ENCODE results near the gene CEL. TPM values are rescaled to one million over a fixed set of nuclear protein-coding genes. Genes with fewer than 3 reads are reported as not detected.
A peak's percentile ranks its signal among the peaks of the same experiment; 100 is the strongest.

CEL gene
- total RNA-seq, 1 experiment from 2014 or later: 6.6 TPM

- peak; percentile 40; the same call in 1 of the 2 replicates for TF ChIP-seq FOXP4 (CRISPR knock-in tag; IDR thresholded peaks at IDR 0.05)
- no peak; the same call in 1 of the 2 replicates for TF ChIP-seq NR3C1 (CRISPR knock-in tag; conservative IDR thresholded peaks at IDR 0.05; ENCODE audit: low read depth)
These were observed 31.3 kb upstream of the CEL start, which contains the start of gene GTF3C5 (continued) for GRCh38 chr9:133030317-133031129.

- ATAC-seq (no peak), DNase-seq (ENCODE audit: low spot score) (no peak)
- H3K4me3 Mint-ChIP-seq: peak overlapping the region; percentile 99
- H3K9me3 Mint-ChIP-seq: 0 out of 2 replicates have a peak, but pooled peaks cover under 1% of the 10 kb centered on the region
- CTCF ChIA-PET: interaction anchor here (1.0 to 5.8 kb wide), 13 partner anchors 9 to 455 kb away, joined by 3 to 63 read pairs (median 9); partner anchors contain the start of genes GFI1B and TSC1
- H3K27ac Mint-ChIP-seq: peak overlapping the region; percentile 99
- POLR2A ChIA-PET: interaction anchor here (0.8 to 1.6 kb wide), 5 partner anchors 9 to 113 kb away, joined by 3 to 5 read pairs (median 3); no protein-coding TSS in a partner anchor
- peaks cover 8% of the 10 kb centered on the region for H3K36me3 Mint-ChIP-seq
- H3K27me3 Mint-ChIP-seq (ENCODE audit: low read depth): peaks cover 7% of the 10 kb centered on the region
- peak; percentile 16; the same call in 1 of the 2 replicates for TF ChIP-seq HMGXB4 (CRISPR knock-in tag; IDR thresholded peaks at IDR 0.05)
- no peak for TF ChIP-seq ZNF671 (CRISPR knock-in tag; IDR thresholded peaks at IDR 0.05)
- no peak for TF ChIP-seq SOX15 (CRISPR knock-in tag; IDR thresholded peaks at IDR 0.05)
- no peak for TF ChIP-seq ZNF121 (CRISPR knock-in tag; IDR thresholded peaks at IDR 0.05)
- TF ChIP-seq ZNF425 (CRISPR knock-in tag; conservative IDR thresholded peaks at IDR 0.05): no peak
- TF ChIP-seq ZBTB21 (CRISPR knock-in tag; IDR thresholded peaks at IDR 0.05; ENCODE audit: borderline replicate concordance): 0 out of 2 replicates have a peak, but pooled peaks have one; percentile 2
- no peak for TF ChIP-seq ATF6 (CRISPR knock-in tag; IDR thresholded peaks at IDR 0.05)
- 0 out of 2 replicates have a peak, but pooled peaks have one; percentile 13 for TF ChIP-seq ZBTB43 (CRISPR knock-in tag; IDR thresholded peaks at IDR 0.05)
- 0 out of 2 replicates have a peak, but pooled peaks have one; percentile 4 for TF ChIP-seq PREB (CRISPR knock-in tag; IDR thresholded peaks at IDR 0.05; ENCODE audit: borderline replicate concordance)
- TF ChIP-seq ZNF396 (CRISPR knock-in tag; IDR thresholded peaks at IDR 0.05; ENCODE audit: borderline replicate concordance): no peak
- no peak for TF ChIP-seq ARID4B (CRISPR knock-in tag; IDR thresholded peaks at IDR 0.05; ENCODE audit: borderline replicate concordance)
- H3K4me1 Mint-ChIP-seq: peaks cover 17% of the 10 kb centered on the region
These were observed 30.7 kb upstream of the CEL start for GRCh38 chr9:133031130-133031422.
